NCI-H2171 (cell line): Measurements from ENCODE around the gene RAB3C.

Experiments used
- DNase-seq: peaks from one replicate; lab custom pipeline; 2025; lab: John Stamatoyannopoulos, UW

The RAB3C gene

DNA sequence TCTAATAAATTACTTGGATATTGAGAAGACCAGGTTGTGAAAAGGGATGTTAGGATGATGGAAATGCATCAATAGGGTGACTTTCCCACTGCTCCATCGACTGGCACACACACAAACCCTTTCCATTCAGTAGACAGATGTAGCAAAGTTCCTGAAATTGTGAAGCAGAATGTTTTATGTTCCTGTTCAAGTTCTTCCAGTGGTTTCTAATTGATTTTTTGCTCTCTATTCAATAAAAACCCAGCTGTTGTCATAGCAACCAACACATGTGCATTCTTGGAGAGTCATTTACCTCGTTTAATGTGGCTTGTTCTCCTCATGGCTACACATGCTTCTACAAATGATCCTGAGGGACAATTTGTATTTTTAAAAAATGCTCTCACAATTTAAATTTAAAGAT, 244.6 kb downstream of the RAB3C start:
- no peak for DNase-seq

GRCh38 chr5:58828258-58828657, 245.4 kb downstream of the RAB3C start:
- no peak for DNase-seq

- DNase-seq: no peak
Measured at GRCh38 chr5:58834242-58835225, 251.7 kb downstream of the RAB3C start.

GRCh38 chr5:58836351-58836750, 253.5 kb downstream of the RAB3C start:
- DNase-seq: no peak

- DNase-seq: no peak
Measured at GRCh38 chr5:58838729-58839128, 255.9 kb downstream of the RAB3C start.

DNA sequence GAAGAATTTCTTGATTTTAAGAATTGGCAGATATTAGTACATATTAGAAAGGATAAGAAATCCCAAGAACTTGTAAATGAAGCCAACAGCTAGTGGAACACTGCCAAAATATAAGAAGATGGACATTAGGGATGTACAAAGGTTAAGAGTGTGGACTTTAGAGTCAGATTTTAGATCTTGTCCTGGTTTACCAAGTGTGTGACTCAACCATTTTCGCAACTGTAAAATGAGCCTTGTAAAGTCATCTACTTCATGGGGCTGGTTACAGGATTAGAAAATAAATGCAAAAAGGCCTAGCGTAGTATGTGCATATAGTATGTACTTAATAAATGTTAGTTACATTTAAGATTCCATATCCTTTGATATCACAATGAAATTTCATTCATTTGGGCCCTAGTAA, 260.0 kb downstream of the RAB3C start:
- no peak for DNase-seq

DNA sequence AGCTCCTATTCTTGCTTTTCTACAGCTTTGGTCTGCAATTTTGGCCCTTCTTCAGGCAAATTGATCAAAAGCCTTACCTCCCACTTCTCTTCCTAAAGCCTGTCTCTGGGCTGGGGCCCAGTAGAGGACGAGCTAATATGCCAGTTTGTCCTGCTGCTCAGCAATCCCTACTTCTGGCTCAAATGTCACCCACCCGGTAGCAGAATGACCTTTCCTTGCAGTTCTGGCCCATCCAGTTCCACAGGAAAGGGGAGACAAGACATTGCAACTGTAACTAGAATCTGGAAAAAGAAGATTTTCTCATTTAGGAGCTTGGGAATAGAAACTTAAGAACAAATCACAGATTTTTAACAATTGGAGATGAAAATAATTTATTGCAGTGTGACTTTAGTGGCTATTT, 261.5 kb downstream of the RAB3C start:
- DNase-seq: no peak

GRCh38 chr5:58847041-58847440, 264.2 kb downstream of the RAB3C start:
- DNase-seq: no peak

DNA sequence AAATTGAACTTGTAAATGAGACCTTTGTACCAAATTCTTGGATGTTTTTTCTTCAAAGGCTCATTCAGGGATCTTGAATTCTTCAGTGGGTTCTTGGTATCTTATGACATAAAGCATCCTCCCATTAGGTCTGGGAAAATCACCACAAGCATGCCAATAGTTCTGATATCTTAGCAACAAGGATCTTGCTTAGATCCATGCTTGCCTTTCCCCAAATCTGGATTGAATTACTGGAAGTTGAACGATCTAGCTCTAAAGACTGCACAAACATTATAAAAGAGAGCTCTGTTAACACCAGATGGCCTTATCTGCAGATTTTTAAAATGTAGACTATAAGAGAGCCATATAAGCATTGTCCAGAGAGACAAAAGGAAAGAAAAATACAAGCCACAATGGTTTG, 266.3 kb downstream of the RAB3C start:
- DNase-seq: no peak

DNA sequence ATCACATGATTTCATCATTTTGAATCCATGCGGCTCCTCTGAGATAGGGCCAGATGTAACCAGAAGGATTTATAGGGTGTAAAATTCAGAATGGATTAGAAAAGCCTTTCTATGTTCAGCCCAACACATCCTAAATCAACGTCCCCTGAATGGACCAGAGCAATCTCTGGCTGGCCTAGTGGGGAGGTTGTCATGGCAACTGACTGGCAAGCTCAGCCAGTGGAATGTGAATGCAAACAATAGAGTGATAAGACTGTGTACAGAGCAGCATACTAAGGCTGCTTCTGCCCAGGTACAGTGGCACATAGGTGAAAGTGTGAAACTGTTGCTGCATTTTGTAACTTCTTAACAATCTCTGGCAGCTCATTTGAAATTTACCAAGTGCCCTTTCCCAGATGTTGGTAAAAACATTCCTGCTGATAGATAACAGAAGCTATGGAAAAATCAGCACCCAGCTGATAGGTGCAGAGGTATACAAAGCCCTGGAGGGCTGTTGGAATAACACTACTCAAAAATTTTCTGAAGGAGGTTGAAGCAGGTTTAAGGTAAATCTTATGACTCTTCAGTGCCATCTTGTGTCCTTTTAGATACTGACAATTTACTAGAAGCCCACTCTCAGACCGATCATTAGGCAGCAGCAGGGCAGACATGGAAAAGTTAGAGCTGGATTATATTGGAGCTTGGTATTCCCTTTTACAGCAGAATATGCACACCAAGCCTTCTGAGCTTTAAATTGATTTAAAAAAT, 267.2 kb downstream of the RAB3C start:
- DNase-seq: no peak

DNA sequence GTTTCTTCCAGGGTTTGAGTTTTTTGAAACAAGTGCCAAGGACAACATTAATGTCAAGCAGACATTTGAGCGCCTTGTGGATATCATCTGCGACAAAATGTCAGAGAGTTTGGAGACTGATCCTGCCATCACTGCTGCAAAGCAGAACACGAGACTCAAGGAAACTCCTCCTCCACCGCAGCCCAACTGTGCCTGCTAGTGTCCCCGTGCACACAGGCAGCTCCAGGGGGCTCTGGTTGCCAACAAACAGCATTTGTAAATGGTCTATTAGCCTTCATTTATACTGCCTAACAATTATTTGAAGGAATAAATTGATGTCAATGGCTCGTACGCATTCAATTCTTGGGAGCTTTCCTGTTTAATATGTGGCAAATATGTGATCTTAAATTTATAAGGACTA, 268.3 kb downstream of the RAB3C start:
- DNase-seq: no peak

DNA sequence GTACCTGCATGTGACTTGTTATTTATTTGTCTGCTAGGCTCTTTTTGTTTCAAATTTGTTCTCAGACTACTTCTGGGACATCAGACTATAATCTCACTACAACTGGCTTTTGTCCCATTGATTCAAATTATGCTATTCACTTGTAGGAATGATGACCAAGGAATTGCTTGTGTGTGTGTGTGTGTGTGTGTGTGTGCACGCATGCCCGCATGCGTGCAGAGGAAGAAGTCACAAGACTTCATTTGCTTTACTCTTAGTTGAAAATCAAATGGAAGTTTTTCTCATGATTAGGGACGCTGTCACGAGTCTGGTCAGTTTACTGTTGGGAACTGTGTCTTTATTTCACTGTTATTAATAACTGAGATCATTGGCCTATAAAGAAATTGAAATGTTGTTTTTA, 268.7 kb downstream of the RAB3C start:
- no peak for DNase-seq

- no peak for DNase-seq
Measured at GRCh38 chr5:58852566-58852965, 269.7 kb downstream of the RAB3C start.

DNA sequence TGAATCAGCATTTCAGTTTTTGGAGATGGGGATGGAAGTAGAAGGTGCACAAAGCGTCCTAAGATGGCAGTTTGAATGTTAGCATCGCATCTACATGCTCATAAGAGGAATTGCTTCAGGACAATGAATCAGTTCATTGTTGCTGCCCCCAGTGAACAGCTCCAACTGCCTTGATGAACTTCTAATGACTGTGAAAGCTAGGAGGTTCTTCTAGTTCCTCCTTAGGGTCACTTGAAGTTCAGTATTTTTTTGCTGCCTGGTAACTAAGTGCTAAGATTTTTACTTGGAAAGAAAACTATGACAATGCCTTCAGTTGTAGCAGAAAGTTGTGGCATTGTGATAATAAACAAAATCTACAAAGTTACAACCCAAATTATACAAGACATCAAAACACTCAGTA, 271.6 kb downstream of the RAB3C start:
- no peak for DNase-seq

DNA sequence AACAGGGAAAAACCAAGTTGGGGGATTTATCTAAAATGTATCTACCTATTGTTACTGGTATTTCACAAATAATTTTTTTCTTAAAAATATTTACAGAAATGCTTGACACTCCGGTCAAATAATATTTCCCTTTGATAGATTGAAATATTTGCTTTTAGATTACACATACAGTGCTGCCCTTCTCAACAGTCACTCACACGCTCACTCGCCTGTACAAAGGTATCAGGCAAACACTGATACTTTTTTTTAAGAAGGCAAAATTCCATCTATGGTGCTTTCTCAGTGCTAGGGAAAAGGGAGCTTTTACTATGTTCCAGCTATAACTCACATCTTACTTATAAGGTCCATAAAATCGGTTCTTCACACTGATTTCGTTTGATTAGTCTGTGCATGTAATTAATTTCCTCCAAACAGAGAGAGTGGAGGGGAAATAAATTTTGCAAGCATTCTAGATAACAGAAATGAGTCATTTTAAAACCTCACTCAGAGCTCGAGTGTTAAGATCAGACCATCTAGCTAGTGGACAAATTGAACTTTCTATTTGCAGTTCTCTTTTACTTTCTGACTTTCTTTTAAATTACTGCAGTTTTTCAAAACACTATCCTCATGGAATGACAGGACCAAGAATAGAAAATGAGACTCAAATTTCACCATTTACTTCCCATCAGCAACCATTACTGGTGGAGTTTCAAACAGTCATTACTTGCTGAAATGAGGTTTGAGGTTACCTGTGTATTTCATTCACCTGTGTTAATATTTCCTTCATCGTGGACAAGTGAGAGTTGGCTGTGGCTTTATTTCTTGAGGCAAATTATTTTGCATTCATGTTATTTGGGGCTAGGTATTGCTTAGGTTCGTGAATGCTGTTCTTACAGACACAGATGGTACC, 273.2 kb downstream of the RAB3C start:
- DNase-seq: no peak

DNA sequence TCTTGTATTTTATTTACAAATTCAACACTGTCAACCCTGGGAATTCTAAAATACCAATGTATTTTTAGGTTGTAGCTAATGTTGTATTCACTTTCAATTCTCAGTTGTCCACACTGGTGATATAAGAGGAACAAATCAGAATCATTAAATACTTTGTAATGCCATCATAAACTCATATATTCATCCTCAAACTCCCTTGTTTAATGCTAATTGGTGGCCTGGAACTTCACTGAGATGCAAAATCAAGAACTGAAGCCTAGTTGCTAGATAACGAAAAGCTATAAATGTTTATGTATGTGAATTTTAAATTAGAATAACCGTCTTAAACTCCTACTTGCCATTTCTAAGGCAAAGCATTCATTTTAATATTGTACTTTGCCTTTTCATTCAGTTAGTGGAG, 274.7 kb downstream of the RAB3C start:
- DNase-seq: no peak

- DNase-seq: no peak
Measured at GRCh38 chr5:58860680-58861079, 277.8 kb downstream of the RAB3C start.

- no peak for DNase-seq
Measured at GRCh38 chr5:58868931-58869330, 286.1 kb downstream of the RAB3C start.

- DNase-seq: no peak
Measured at GRCh38 chr5:58871648-58872242, 288.9 kb downstream of the RAB3C start.

DNA sequence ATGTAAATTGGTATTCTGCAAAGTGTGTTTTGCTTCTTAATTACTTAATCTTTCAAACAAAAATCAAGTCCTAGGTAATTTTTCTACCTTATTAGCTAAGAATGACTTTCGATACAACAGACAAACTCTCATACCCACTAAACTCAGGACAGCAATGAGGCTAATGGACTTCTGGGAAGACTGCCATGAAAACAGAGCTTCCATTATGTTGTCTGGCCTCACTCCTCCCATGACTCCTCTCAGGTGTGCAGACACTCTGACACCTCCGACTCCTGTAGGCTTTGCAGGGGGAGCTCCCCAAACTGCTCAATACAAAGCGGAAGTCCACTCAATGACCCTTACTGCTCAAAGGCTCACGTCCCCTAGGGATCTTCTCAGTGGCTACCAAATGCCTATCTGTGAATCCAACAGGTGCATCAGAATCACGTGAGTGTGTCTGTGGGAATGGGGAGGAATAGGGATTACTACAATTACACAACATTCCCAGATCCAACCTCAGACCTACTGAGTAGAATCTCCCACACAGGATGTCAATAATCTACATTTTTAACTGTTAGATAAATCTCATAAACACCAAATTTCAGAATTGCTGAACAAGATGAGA, 289.9 kb downstream of the RAB3C start:
- DNase-seq: no peak

DNA sequence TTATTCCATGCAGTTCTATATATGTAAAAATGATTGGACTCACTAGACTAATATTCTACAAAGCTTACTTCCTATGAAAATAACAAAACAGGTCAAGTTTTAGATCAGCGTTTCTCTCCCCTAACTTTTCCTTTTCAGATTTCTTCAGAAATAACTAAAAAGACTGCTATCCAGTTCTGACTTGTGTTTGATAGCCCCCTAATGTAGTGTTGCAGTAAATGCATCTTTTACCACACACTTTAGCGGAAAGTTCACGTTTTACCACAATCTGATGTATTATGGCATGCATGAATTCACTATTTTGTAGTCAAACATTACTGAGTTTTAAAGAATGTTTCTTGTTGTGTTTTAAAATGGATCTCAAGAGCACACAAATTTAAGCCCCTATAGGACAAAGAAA, 292.7 kb downstream of the RAB3C start:
- no peak for DNase-seq
